Stimulated activated CD8-positive, alpha-beta memory T cell treated with anti-CD3 and anti-CD28 coated beads, Interleukin-7, amount 100 ng/mL, for 1 hour (primary cell): ENCODE measurements around the gene TUSC2.
"Not testable (repeated sequence)": the region's sequence is repeated elsewhere in the genome, so short reads cannot be mapped to it uniquely, and the experiment has no call there.

Experiments used
- DNase-seq, 2 donors: peaks; one replicate each; pipeline ENCODE4 v3.0.0-alpha.2; 2020; ENCODE audit warnings: low read depth in 2 of 2

The TUSC2 gene

GRCh38 chr3:50318615-50319014, 9.4 kb downstream of the TUSC2 start:
- DNase-seq = no peak

- no peak for DNase-seq
Observed at GRCh38 chr3:50318163-50318562, 9.9 kb downstream of the TUSC2 start.

GRCh38 chr3:50317300-50317699, 10.7 kb downstream of the TUSC2 start:
- no peak for DNase-seq

- DNase-seq = peak in 1 of 2 donors; percentile 60
Observed at GRCh38 chr3:50316657-50317242, 11.3 kb downstream of the TUSC2 start.

- no peak for DNase-seq
Observed at GRCh38 chr3:50314816-50315215, 13.2 kb downstream of the TUSC2 start.

GRCh38 chr3:50314342-50314741, 13.7 kb downstream of the TUSC2 start:
- no peak for DNase-seq

GRCh38 chr3:50312041-50312440, 16.0 kb downstream of the TUSC2 start:
- DNase-seq = not testable (repeated sequence)

- DNase-seq = no peak
Observed at GRCh38 chr3:50304601-50305000, 23.4 kb downstream of the TUSC2 start.

GRCh38 chr3:50303013-50303815, 24.8 kb downstream of the TUSC2 start, which contains the start of gene HYAL1:
Gene HYAL1 (minus strand): TSS chr3:50303574. CDS start chr3:50302956, 618 bp downstream.
- DNase-seq = no peak

GRCh38 chr3:50302095-50303012, 25.7 kb downstream of the TUSC2 start:
- no peak for DNase-seq

- no peak for DNase-seq
Observed at GRCh38 chr3:50300681-50301254, 27.3 kb downstream of the TUSC2 start.

GRCh38 chr3:50299929-50300680, 27.9 kb downstream of the TUSC2 start:
- DNase-seq = no peak

GRCh38 chr3:50299638-50299928, 28.4 kb downstream of the TUSC2 start:
- DNase-seq = no peak

- DNase-seq = peak; percentile 98
Observed at GRCh38 chr3:50298836-50299637, 29.0 kb downstream of the TUSC2 start, which contains the start of the genes HYAL3 and NAA80. Gene HYAL3 (minus strand): TSS chr3:50299405. CDS start chr3:50295602, 3,803 bp downstream. Gene NAA80 (minus strand): TSS chr3:50299405. CDS start chr3:50297463, 1,942 bp downstream.

- DNase-seq = no peak
Observed at GRCh38 chr3:50297896-50298725, 29.9 kb downstream of the TUSC2 start.

GRCh38 chr3:50297384-50297775, 30.6 kb downstream of the TUSC2 start:
- no peak for DNase-seq

GRCh38 chr3:50296721-50297383, 31.2 kb downstream of the TUSC2 start:
- DNase-seq = no peak

- DNase-seq = no peak
Observed at GRCh38 chr3:50295553-50296431, 32.2 kb downstream of the TUSC2 start.
